Esophagus mucosa (tissue), 1 donor: Measurements from ENCODE around the gene MYDGF. TPM values are rescaled to one million over a fixed set of nuclear protein-coding genes. Genes with fewer than 3 reads are reported as not detected.

ENCODE experiments used
- total RNA-seq: library from RNA; stranded (reverse); gene quantifications from one replicate; pipeline ENCODE4 v1.2.4, GENCODE V29; 2023
- donor health status: DM: yes; HTN: yes; CAD: no.

MYDGF gene
- total RNA-seq, 1 donor from 2014 or later = 42.0 TPM

Other genes starting within 250 kb of the MYDGF start
- 68.9 TPM for gene UBXN6, start 212.5 kb downstream of the MYDGF start, total RNA-seq
- 19.2 TPM for gene HDGFL2, start 198.0 kb downstream of the MYDGF start, total RNA-seq
- gene PLIN4, start 151.9 kb downstream of the MYDGF start, total RNA-seq = 0.96 TPM
- 2.4 TPM for gene PLIN5, start 135.1 kb downstream of the MYDGF start, total RNA-seq
- gene LRG1, start 130.3 kb downstream of the MYDGF start, total RNA-seq = 24.9 TPM
- 2.0 TPM for gene SEMA6B, start 110.7 kb downstream of the MYDGF start, total RNA-seq
- 8.1 TPM for gene TNFAIP8L1, start 30.8 kb downstream of the MYDGF start, total RNA-seq
- 28.0 TPM for gene DPP9, start 53.5 kb upstream of the MYDGF start, total RNA-seq
- 9.3 TPM for gene FEM1A, start 121.4 kb upstream of the MYDGF start, total RNA-seq
- 24.4 TPM for gene TICAM1, start 161.4 kb upstream of the MYDGF start, total RNA-seq
- 152 TPM for gene PLIN3, start 197.3 kb upstream of the MYDGF start, total RNA-seq
- gene ARRDC5, start 232.6 kb upstream of the MYDGF start, total RNA-seq = not detected
- 13.5 TPM for gene UHRF1, start 239.2 kb upstream of the MYDGF start, total RNA-seq